Nucleus accumbens (tissue), 56 donors: ENCODE measurements around the gene MTARC2.

Source experiments
- DNase-seq, 56 donors: peaks; one replicate each; lab custom pipeline; 2025; lab: John Stamatoyannopoulos, UW

Gene MTARC2

DNA sequence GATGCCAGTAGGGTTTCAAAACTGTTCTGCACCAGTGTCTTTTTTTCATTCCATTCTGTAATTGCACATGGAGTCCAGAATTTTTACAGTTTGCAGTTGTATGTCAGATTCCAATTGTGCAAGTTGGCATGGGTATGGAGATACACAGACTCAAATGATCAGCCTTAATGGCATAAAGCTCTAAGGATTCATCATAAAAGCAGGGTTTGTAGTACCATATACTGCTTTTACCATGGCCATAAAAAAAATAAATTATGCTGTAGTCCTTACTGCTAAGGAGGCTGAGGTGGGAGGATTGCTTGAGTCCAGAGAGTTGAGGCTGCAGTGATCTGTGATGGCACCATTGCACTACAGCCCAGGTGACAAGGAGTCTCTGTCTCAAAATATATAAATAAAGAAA lies 48.9 kb downstream of the MTARC2 start:
- no peak for DNase-seq

DNA sequence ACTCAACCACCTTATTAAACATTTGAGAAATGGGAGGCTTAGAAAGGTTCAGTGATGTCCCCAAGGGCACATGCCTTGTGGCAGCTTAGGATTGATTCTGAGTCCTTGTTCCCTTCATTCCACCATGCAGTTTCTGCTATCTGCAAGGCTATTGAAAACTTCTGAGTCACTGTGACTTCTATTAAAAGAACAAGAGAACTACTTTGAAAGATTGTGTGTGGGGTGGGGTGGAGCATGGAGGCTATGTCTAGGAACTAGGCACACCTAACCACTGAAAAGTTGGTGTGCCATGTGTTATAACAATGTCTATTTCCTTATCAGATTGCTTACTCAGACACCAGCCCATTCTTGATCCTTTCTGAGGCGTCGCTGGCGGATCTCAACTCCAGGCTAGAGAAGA lies 49.4 kb downstream of the MTARC2 start:
- no peak for DNase-seq

DNA sequence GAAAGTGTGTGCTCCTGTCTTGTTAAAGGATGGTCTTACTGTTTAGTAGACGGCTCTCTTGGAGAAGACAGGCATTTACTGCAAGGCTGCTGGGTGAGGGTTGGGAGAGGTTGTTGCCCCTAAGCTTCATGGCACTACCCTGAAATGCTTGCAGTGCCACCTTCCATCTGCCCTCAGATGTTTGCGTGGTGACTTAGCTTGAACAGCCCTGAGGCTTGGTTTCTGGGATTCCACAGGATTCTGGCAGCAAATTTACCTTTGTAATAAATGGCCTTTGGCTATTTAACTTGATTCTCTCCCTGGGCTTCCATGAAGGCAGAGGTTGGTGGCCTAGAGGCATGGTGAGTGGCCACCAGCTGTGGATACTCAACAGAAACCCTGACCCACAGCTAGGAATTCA lies 50.2 kb downstream of the MTARC2 start:
- DNase-seq, result no peak

DNA sequence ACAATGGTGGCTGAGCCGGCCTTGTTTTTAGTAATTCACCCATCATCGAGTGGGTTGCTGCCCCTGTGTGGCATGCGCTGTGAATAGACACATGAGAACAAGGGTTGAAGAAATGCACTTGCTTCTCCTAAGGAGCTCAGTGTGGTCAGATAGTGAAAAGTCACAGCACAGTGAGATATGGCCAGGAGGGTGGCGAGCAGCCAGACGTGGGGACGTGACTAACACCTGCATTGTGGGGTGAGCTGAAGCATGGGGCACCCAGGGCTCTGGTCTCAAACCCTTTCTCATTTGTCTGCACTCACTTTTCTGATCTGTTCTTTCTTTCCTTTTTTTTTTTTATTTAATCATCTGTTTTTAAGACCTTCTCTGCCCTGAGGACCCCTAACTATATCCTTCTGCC lies 52.1 kb downstream of the MTARC2 start:
- no peak for DNase-seq

DNA sequence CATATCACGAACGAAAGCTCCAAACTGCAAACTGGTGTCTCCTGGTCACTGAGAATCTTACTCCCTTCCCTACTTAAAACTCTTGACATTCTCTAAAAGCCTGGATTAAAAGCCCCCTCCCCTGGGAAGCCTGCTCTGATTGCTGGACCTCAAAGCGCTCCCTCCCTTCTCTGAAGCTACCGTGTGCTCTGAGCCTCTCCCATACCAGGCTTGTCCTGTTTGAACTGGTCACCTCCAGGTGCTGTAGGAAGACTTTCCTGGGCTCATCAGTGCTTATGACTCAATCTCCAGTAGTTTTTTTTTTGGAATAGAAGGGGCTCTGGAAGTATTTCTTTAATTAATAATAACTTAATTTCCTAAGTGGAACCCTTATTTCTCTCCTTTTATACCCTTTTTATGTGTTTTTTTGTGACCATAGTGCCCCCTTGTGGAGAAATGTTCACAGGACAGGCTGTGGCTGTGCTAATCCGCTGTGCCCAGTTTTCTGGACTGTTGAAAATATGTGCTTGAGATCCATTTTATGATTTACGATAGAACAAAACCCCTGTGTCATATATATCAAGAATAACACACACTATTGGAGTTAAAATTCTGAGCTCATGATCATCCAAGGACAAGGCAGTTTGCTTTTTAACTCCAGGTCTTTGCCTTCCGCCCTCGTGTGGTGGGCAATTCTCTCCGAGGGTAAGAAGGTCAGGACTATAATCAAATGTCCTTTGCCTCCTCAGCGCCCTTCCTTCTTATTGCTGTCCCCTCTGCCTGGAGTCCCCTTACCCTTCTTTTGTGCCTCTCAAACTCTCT lies 55.5 kb downstream of the MTARC2 start:
- peak in 8 of 56 donors; percentile 2 to 51 (median 8) for DNase-seq

DNA sequence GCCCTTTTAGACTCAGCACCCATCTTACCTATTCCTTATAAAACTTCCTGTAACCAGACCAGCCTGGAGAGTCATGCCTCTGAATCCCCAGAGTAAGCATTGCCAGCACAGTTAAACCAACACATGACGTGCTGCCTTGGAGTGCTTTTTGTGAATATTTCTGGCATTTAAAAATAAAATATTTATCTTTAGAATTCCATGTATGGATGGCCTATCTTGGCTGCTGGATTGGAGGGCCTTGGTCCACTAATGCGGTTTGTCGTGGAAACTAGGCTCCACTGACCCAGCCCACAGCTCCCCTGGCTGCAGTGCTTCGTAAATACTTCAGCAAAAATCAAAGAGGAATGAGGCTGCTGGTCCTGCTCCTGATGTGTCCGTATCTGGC lies 56.1 kb downstream of the MTARC2 start:
- DNase-seq, result no peak

DNA sequence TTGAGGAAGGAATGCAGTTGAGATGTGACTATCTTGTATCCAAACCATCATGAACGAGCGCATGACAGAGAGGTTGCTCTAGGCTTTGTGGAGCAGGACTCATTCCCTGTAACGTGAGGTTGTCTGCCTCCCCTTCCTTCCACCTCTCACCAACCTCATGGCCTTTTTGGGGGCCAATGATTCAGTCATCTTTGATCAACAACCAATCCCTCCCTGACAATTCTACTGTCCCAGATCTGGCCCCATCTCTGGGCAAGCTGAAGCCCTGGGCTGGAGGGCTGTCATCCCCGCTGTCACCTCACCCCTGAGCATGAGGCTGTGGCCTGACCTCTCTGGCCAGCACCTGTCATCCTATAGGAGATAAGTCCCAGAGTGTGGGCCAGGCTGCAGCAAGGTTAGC lies 58.3 kb downstream of the MTARC2 start:
- DNase-seq, result no peak

DNA sequence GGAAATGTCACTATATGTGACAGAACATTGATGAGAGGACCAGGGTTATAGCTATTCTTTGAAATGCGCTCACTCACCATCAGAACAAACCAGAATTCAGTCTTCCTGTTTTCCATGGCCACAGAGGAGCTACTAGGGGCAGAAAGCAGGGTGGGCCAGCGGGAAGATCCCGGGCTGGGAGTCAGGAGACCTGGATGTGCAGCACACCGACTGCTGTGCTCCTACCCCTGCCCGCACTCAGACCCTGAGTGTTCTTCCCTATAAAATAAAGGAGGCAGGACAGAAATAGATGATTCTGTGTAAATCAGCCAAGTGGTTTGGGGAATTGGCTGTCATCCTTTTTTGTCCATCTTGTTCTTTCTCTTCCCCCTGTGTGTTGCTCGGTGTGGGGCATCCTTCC lies 59.6 kb downstream of the MTARC2 start:
- DNase-seq, result no peak

DNA sequence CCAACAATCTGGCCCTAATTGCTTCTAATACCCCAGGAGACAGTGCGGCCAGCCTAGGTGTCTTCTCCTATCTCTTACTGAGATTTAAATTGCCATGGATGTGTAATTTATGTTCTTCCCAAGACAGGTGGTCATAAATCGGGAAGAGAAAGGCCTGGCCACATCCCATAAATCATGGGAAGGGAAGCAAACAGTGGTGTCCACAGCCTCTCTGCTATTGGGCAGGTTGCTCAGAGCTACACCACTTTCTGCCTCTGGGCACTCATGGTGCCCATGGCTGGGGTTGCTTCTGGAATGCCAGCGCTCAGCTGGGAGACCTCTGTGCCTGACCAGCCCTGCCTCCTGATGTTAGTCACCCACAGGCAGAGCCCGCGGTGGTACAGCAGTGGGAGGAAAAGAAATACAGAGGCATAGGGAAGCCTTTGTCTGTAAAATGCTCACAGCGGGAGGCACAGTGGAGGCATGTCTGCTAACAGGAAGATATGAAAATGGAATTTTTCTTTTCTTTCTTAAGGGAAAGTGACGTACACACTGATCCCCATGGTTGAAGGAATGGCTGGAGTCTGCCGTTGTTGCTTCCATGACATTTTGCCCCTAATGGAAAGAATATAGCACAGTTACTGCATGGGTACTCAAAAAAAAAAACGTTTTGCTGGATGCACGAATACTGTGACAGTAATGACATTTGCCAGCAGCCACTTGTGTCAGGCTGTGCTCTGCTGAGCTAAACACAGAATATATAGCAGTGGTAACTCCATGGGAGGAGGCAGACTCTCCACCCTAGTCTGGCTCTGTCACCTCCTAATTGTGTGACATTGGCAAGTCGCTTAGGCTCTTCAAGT lies 60.4 kb downstream of the MTARC2 start:
- DNase-seq, result peak in 1 of 56 donors; percentile 15

DNA sequence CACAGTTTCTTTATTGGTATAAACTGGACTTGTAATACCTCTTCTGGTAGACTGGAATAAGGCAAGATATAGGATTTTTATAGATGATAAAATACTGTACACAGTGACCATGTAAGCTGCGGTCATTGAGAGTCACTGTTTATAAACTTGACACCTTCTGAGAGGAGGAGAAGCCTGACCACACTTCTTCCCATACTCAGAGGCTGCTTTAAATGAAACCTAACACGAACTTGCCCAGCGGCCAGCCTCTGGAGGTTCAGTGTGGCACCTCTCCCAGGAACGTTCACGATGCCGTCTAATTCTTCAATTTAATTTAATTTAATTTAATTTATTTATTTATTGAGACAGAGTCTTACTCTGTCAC lies 61.0 kb downstream of the MTARC2 start:
- DNase-seq, result no peak

DNA sequence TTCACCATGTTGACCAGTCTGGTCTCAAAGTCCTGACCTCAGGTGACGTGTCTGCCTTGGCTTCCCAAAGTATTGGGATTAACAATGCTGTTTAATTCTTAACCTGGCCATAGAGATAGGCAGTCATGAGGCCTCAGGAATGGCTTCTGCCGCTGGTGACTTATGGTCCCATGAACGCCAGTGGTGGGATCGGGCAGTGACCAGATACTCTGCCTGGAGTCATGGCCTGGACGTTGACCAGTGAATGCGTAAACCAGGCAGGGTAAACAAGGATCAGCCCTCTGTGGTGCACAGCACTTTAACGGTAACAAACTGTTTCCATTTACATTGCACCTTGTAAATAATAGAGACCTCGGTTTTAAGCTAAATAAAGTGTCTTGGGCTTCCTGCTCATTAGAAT lies 61.6 kb downstream of the MTARC2 start:
- DNase-seq, result no peak

DNA sequence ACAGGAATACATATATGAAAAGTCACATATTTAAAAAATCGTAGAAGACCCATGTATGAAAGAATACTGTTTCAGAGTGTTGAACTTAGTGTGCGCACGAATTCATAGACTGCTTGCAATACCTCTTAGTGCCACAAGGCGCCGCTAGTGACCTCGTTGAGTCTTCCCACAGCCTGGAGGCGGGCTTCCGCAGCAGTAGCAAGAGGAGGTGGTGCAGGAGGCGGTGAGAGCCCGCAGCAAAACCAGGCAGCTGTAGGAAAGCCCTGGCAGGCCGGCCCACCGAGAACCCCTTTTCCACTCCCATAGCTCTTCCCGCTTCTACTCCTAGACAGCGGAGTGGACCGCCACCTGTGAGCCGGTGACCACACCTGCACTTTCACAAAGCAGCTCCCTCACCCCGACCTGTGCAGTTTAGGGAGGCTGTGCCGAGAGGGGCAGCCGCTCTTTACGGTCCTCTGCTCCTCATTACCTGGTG lies 62.1 kb downstream of the MTARC2 start:
- DNase-seq, result peak in 14 of 56 donors; percentile 8 to 52 (median 18)

DNA sequence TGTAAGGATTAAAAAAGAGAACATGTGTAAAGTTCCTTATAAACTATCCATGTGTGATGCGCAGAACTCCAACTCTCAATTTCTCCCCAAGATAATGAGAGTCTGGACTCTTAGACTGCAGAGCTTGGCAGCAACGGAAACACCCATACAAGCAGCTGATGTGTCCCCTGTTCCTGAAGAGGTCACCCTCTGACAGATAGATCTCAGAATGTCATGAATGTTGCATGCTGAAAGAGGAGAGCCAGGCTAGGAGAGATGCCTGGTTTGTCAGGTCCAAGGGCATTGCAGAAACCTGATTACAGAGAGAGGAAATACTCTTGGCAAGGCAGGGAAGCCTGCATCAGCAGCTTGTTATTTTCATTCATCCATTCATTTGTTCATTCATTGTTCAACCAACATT lies 62.8 kb downstream of the MTARC2 start:
- DNase-seq, result no peak

DNA sequence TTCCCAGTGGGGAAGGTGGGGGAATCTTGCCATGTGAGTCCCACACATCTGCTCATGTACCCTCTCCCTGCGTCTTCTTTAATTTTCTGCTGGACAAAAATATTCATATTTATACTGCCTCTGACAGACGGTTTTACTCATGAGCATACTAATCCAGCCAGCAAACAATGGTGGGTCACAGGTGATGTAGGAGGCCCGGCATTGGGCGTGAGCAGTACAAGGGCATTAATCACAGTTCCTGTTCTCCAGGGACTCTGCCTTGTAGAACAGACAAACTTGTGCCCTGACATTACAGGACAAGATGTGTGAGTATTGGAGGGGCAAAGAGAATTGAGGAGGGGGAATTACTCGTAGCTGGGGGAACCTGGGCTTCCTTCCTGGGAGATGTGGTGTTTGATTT lies 63.6 kb downstream of the MTARC2 start:
- no peak for DNase-seq

DNA sequence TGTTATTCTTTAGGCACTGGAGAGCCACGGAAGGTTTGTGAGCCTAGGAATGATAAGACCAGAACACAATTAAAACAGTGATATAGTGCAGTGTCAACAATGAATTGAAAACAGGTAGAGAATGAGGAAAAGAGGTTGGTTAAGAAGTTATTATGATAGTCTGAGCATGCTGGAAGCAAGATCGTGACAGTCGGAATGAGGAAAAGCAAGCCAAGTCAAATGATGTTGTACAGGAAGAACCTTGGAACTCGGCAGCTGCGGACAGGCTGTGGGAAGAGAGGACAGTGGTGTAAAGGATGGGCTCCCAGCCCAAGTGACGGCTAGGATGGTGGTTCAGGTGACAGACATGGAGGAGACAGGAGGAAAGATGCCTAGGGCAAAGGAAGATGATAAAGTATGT lies 64.2 kb downstream of the MTARC2 start:
- no peak for DNase-seq

DNA sequence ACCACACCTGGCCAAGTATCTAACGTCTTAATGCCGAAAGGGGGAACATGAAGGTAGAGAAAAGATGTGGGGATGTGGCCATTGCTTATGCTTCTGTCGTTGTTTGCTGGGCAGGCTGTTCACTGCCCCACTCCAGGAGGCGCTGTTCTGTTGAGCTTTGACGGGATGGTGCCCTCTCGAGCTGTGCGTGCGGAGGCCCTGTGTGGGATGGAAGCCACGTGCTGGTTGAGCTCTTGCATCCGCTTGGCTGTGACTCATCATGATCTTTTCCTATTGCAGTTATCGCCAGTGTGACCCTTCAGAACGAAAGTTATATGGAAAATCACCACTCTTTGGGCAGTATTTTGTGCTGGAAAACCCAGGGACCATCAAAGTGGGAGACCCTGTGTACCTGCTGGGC lies 64.9 kb downstream of the MTARC2 start:
- no peak for DNase-seq

DNA sequence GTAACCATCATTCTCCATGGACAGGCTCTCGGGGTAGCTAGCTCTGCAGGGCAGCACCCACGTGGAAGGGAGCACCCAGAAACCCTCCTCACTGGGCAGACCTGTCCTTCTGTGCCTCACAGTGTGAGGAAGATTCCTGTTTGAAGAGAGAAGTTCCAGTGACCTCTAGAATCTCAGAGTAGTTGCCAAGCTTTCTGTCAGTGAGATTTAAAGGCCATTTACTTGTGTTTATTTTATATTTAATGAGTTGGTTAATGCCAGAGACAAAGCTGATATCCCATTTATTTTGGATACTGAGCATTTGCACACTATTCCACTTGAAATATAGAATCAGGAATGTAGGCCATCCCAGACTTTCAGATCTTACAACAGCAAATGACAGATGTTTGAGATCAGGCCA lies 67.3 kb downstream of the MTARC2 start:
- DNase-seq, result no peak

DNA sequence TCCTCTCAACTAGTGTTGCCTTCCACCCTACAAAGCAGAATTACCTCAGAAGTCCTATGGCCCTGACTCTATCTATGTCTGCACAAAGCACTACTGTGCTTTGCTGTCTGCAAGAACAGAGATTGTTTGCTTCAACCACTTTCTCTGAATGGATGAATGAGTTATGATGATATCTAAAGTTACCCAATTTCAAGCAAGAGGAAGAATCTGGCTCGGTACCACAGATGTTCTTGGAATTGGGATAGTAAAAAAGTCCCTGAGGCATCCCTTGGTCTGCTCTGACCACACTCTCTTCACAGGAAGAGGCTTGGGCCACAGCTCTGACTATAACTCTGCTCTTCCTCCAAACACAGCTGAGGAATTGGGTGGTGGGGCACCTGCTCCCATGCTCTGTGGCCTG lies 69.8 kb downstream of the MTARC2 start:
- DNase-seq, result no peak

DNA sequence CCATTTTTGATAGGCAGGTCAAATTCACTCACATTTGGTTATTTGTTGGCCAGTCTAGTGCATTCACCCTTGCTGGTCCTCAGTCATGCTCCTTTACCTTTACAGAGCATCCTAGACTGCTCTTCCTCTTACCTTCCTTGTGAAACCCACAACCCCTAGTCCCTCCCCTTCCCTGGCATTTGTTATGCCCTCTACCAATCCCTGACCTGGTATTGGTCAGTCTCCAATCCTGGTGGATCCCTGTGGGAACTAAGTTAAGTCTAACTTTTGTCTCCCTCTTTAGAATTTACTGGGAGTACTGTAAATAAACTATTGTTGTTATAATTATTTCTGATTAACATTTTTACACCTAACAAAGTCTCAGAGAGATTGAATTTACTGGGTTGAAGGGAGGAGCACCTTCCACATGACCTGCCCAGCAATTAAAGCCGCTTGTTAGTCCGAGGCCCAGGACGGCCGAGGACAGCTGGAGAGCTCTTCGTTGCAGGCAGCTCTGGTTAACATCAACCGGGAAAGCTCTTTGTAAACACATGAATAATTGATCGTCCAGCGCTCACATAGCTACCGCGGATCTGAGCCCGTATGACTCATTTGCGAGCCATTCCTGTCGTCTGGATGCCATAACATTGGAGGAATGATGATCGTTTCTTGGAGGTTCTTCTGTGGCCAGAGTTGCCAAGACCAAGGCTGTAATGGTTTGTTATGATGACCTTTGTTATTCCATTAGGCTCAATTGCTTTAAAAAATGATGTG lies 70.5 kb downstream of the MTARC2 start:
- DNase-seq, result no peak

DNA sequence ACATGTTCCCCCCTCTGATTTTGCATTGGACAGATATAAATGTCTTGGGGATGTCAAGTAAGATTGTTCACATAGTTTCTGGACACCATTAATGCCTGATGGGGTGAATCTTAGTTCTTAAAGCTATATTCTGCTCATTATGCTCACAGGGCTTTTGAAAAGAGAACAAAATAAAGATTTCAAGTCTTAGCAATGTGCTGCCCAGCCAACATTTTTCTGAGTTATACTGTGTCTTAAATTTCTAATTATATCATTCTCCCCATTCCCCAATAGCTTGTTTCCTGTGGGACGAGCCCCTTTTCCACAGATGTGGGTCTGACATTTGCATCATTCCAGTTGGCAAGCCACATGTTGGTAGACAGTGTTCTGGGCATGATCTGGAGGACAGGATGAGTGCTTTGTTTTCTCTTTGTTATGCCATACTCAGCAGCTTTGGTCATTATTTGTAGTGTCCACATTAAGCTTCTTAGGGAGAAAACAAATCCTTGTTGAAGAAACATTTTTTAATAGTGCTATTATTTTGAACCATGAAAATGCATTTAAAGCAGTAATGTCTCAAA lies 71.4 kb downstream of the MTARC2 start:
- no peak for DNase-seq
